ENCODE data around the gene RRP1B.
"Not testable (repeated sequence)": the region's sequence is repeated elsewhere in the genome, so short reads cannot be mapped to it uniquely, and the experiment has no call there.

RRP1B gene

GRCh38 chr21:43703035-43703880 lies 43.9 kb downstream of the RRP1B start:
- Histone ChIP-seq H3K4me3 (peak overlapping the region in 3 of 10 experiments; percentile 11 to 32 (median 18); a peak in 2 of 20 replicates), H3K36me3 (no peaks in the 10 kb centered on the region), H3K4me1 (peaks cover 18 to 40% (median 30%) of the 10 kb centered on the region in 10 experiments), H3K4me2 (peak overlapping the region; percentile 60 to 86 (median 79)), H3K9me3 (replicated peaks in 1 of 11) (no peaks in the 10 kb centered on the region), H4K20me1 (peaks cover 0 to 19% (median 5%) of the 10 kb centered on the region in 11 experiments; a peak in 7 of 22 replicates), H3K27ac (peak overlapping the region in 1 of 11 experiments; percentile 9; a peak in 1 of 22 replicates), H3K27me3 (peaks cover 12 to 22% (median 18%) of the 10 kb centered on the region in 11 experiments), H3K9ac (peak overlapping the region in 7 of 11 experiments; percentile 3 to 67 (median 38); a peak in 10 of 22 replicates)
- no peak for TF ChIP-seq Cebpa-rat (IDR thresholded peaks at IDR 0.05)

DNA sequence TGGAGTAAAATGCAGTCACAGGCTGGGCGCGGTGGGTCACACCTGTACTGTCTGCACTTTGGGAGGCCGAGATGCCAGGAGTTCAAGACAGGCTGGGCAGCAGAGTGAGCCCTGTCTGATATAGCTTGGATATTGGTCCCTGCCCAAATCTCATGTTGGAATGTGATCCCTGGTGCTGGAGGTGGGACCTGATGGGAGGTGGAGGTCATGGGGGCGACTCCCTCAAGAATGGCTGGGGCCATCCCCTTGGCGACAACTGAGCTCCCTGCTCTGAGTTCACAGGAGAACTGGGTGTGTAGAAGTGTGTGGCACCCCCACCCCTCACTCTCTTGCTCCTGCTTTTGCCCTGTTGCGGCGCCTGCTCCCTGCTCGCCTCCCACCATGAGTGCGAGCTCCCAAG lies 48.1 kb downstream of the RRP1B start:
- Histone ChIP-seq H3K27me3 (peaks cover 4 to 12% (median 9%) of the 10 kb centered on the region in 11 experiments; a peak in 20 of 22 replicates), H4K20me1 (peaks cover 0 to 7% (median 0%) of the 10 kb centered on the region in 11 experiments; a peak in 3 of 22 replicates), H3K36me3 (no peaks in the 10 kb centered on the region), H3K4me3 (no peak overlapping the region), H3K27ac (no peak overlapping the region), H3K4me2 (no peak overlapping the region), H3K9ac (no peak overlapping the region), H3K9me3 (replicated peaks in 1 of 11) (peaks cover 0 to 4% (median 0%) of the 10 kb centered on the region in 11 experiments; a peak in 1 of 22 replicates), H3K4me1 (peaks cover 13 to 38% (median 24%) of the 10 kb centered on the region in 10 experiments)
- TF ChIP-seq Cebpa-rat (IDR thresholded peaks at IDR 0.05): no peak

GRCh38 chr21:43708745-43709381 lies 49.5 kb downstream of the RRP1B start:
- TF ChIP-seq Cebpa-rat (IDR thresholded peaks at IDR 0.05): no peak
- Histone ChIP-seq H3K27me3 (no peaks in the 10 kb centered on the region), H3K4me2 (no peak overlapping the region), H4K20me1 (no peaks in the 10 kb centered on the region), H3K9ac (no peak overlapping the region), H3K36me3 (no peaks in the 10 kb centered on the region), H3K4me1 (peaks cover 0 to 30% (median 10%) of the 10 kb centered on the region in 10 experiments; a peak in 13 of 20 replicates), H3K4me3 (no peak overlapping the region), H3K27ac (no peak overlapping the region), H3K9me3 (replicated peaks in 1 of 11) (peaks cover 0 to 4% (median 0%) of the 10 kb centered on the region in 11 experiments; a peak in 1 of 22 replicates)

DNA sequence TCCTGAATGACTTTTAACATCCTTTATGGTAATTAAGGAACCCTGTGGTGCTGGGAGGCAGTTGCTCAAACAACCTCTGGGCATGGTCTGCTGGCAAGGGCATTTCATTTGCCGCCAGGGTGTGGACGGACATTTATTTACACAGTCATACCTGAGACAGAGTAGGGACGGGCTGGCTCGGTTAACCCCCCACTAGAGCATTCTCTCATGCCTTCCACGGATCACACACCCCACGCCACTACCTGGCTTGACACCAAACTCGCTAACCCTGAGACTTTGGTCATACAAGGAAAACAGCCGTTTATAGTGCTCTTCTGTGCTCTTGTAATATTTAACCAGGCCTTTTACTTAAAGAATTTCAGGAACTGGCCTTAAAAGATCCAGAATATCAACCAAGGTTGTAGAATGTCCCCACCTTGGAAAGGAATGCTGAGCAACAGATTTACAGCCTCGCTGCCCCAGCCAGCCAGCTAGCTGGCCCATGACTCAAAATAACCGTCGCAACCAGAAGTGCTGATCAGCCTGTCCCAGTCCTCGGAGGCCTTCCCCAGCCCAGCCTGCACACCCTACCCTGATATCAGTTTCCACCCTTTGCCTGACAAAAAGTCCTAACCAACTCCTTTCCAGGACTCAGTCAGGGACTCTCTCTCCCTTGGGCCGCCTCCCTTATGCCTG lies 53.0 kb downstream of the RRP1B start:
- Histone ChIP-seq H3K4me2 (peak overlapping the region in 2 of 11 experiments; percentile 21 to 26; a peak in 1 of 22 replicates), H3K27me3 (peaks cover 0 to 18% (median 0%) of the 10 kb centered on the region in 11 experiments; a peak in 10 of 22 replicates)

DNA sequence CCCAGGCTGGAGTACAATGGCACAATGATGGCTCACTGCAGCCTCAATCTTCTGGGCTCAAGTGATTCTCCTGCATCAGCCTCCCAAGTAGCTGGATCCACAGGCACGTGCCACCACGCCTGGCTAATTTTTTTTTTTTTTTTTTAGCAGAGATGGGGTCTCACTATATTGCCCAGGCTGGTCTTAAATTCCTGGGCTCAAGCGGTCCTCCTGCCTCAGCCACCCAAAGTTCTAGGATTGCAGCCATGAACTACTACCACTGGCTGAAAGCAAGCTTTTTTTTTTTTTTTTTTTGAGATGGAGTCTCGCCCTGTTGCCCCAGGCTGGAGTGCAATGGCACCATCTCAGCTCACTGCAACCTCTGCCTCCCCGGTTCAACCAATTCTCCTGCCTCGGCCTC lies 53.8 kb downstream of the RRP1B start:
- H3K27ac ChIP-seq; H3K4me2 ChIP-seq; H3K36me3 ChIP-seq; H3K4me3 ChIP-seq; H3K9ac ChIP-seq; H4K20me1 ChIP-seq; H3K9me3 ChIP-seq (replicated peaks in 1 of 11): not testable (repeated sequence)
- Histone ChIP-seq H3K27me3 (peaks cover 0 to 25% (median 3%) of the 10 kb centered on the region in 11 experiments; a peak in 12 of 22 replicates), H3K4me1 (peaks cover 22 to 50% (median 24%) of the 10 kb centered on the region in 10 experiments)

More for the DNA sequence above, 53.0 kb downstream of the RRP1B start:
- Histone ChIP-seq H4K20me1 (peaks cover 0 to 7% (median 0%) of the 10 kb centered on the region in 11 experiments; a peak in 5 of 22 replicates), H3K4me1 (peaks cover 15 to 47% (median 17%) of the 10 kb centered on the region in 10 experiments), H3K4me3 (no peak overlapping the region), H3K36me3 (no peaks in the 10 kb centered on the region), H3K9ac (no peak overlapping the region), H3K27ac (no peak overlapping the region), H3K9me3 (replicated peaks in 1 of 11) (peaks cover 0 to 4% (median 0%) of the 10 kb centered on the region in 11 experiments; a peak in 1 of 22 replicates)
- TF ChIP-seq Cebpa-rat (IDR thresholded peaks at IDR 0.05): no peak

DNA sequence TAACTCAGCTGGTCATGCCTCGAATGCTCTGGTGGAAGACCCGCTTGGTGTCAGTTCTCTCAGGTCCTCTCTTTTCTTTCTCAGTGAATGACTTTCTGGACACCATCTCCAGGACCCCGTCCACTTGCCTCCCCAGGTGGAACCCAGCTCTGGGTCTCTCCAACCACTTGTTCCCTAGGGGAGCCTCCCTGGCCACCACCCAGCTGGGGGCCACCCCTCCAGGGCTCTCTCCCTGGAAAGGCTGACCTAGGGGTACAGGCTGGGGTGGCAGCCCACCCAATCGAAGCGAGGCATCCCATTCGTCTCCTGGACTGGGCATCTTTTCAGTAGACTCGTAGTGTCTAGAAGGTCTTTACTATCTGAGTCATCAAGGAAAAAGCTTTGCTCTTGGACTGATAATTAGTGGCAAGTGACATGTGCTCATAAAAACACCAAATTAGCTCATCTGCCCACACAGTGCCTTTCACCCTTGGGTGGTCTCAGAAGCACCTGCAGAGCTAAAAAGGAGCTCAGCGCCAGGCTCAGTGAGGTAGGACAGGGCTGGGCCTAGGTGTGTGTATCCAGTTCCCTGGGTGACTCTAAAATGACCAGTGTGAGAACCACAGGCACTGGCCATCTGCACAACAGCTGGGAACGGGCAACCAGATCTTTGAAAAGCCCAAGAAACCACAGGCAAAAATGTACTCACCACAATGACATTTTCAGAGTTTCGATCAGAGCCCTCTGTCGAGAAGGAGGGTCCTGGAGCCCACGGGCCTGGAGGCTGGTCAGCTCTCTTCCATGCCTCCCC lies 57.2 kb downstream of the RRP1B start:
- no peak overlapping the region for H3K4me3 ChIP-seq
- TF ChIP-seq Cebpa-rat (IDR thresholded peaks at IDR 0.05): no peak

DNA sequence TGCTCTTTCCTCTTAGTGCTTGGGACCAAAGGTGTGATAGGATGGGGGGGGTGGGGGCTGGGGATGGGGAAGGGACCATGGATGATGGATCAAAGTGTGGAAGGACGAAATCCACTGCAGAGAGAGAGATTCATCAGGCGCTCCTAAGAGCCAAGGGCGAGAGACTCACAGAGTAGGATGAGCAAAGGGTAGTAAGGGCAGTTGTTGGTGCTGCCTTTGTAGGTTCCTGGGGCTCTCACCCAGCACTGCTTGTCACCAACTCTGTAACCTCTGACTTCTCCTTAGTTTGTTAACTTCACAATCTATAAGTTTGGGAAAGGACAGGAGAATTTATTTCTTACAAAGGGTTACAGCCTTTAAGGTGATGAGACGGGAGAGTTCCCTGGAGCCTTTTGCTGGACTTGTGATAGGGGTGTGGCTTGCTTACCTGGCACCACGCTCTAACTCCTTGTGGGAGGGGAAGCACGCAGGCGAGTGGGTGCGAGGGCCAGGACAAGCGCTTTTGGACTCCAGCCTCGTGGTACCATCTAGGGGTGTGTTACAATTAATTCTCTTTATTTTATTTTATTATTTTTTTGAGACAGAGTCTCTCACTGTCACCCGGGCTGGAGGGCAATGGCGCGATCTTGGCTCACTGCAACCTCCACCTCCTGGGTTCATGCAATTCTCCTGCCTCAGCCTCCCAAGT lies 58.0 kb downstream of the RRP1B start:
- Histone ChIP-seq H3K36me3 (peaks cover 0 to 18% (median 4%) of the 10 kb centered on the region in 11 experiments; a peak in 7 of 22 replicates), H3K4me1 (peaks cover 49 to 56% (median 53%) of the 10 kb centered on the region in 10 experiments), H3K4me3 (no peak overlapping the region), H3K27ac (no peak overlapping the region), H4K20me1 (peaks cover 26 to 40% (median 32%) of the 10 kb centered on the region in 11 experiments), H3K9ac (no peak overlapping the region), H3K9me3 (replicated peaks in 1 of 11) (no peaks in the 10 kb centered on the region), H3K4me2 (peak overlapping the region; percentile 45 to 100 (median 98)), H3K27me3 (peaks cover 7 to 42% (median 20%) of the 10 kb centered on the region in 11 experiments; a peak in 18 of 22 replicates)
- no peak for TF ChIP-seq Cebpa-rat (IDR thresholded peaks at IDR 0.05)

More for the DNA sequence above, 57.2 kb downstream of the RRP1B start:
- Histone ChIP-seq H3K9me3 (replicated peaks in 1 of 11) (no peaks in the 10 kb centered on the region), H4K20me1 (peaks cover 19 to 33% (median 24%) of the 10 kb centered on the region in 11 experiments), H3K27ac (no peak overlapping the region), H3K4me2 (peak overlapping the region; percentile 43 to 99 (median 68)), H3K36me3 (peaks cover 0 to 13% (median 0%) of the 10 kb centered on the region in 11 experiments; a peak in 6 of 22 replicates), H3K4me1 (peaks cover 45 to 52% (median 48%) of the 10 kb centered on the region in 10 experiments), H3K9ac (no peak overlapping the region), H3K27me3 (peaks cover 7 to 42% (median 20%) of the 10 kb centered on the region in 11 experiments; a peak in 18 of 22 replicates)
